DMS53 treated with DMSO at 0.1 percent for 48 hours (cell line): ENCODE data around the gene CDC42BPG.

Experiments
- DNase-seq: peaks from one replicate; lab custom pipeline; 2025; ENCODE audit not compliant: unreplicated experiment; lab: John Stamatoyannopoulos, UW

The CDC42BPG gene

GRCh38 chr11:64793271-64794160 lies 50.9 kb downstream of the CDC42BPG start:
- DNase-seq, result no peak

- DNase-seq, result no peak
Measured at GRCh38 chr11:64792482-64792881, 52.0 kb downstream of the CDC42BPG start.

GRCh38 chr11:64791781-64792291 lies 52.6 kb downstream of the CDC42BPG start:
- no peak for DNase-seq

- DNase-seq, result no peak
Measured at GRCh38 chr11:64790205-64791095, 54.0 kb downstream of the CDC42BPG start.

- DNase-seq, result no peak
Measured at GRCh38 chr11:64789331-64790204, 54.9 kb downstream of the CDC42BPG start.

- no peak for DNase-seq
Measured at GRCh38 chr11:64788321-64789215, 55.9 kb downstream of the CDC42BPG start.

GRCh38 chr11:64787526-64788320 lies 56.7 kb downstream of the CDC42BPG start:
- peak; percentile 32 for DNase-seq

- DNase-seq, result no peak
Measured at GRCh38 chr11:64786308-64786707, 58.1 kb downstream of the CDC42BPG start.

GRCh38 chr11:64784813-64785581 lies 59.5 kb downstream of the CDC42BPG start:
- DNase-seq, result no peak

- DNase-seq, result peak; percentile 99
Measured at GRCh38 chr11:64778473-64779298, 65.8 kb downstream of the CDC42BPG start, which contains the start of gene SF1. Gene SF1 (minus strand): TSS chr11:64778542. CDS start chr11:64778392, 150 bp downstream.

- no peak for DNase-seq
Measured at GRCh38 chr11:64778223-64778472, 66.3 kb downstream of the CDC42BPG start.

- peak; percentile 47 for DNase-seq
Measured at GRCh38 chr11:64777449-64778222, 66.8 kb downstream of the CDC42BPG start.

- no peak for DNase-seq
Measured at GRCh38 chr11:64776875-64777274, 67.6 kb downstream of the CDC42BPG start.

GRCh38 chr11:64776425-64776824 lies 68.0 kb downstream of the CDC42BPG start:
- no peak for DNase-seq

- DNase-seq, result no peak
Measured at GRCh38 chr11:64774144-64774543, 70.3 kb downstream of the CDC42BPG start.
